ENCODE data around the gene PIWIL1.

- TF ChIP-seq REST (IDR thresholded peaks at IDR 0.05; ENCODE audit: insufficient read depth in 1 of 2, low read depth in 2 of 2, low read length in 2 of 2) (no peak), SIN3A (IDR thresholded peaks at IDR 0.05; ENCODE audit: borderline replicate concordance, insufficient read depth, low read length) (no peak)
Measured at GRCh38 chr12:130394906-130395305, 57.2 kb downstream of the PIWIL1 start.
